ENCODE measurements around the gene GON4L. TPM values are rescaled to one million over a fixed set of nuclear protein-coding genes. Genes with fewer than 3 reads are reported as not detected.

Gene GON4L
- total RNA-seq, 6 experiments from 2014 or later, result 10.7 to 23.2 (median 20.1) TPM

DNA sequence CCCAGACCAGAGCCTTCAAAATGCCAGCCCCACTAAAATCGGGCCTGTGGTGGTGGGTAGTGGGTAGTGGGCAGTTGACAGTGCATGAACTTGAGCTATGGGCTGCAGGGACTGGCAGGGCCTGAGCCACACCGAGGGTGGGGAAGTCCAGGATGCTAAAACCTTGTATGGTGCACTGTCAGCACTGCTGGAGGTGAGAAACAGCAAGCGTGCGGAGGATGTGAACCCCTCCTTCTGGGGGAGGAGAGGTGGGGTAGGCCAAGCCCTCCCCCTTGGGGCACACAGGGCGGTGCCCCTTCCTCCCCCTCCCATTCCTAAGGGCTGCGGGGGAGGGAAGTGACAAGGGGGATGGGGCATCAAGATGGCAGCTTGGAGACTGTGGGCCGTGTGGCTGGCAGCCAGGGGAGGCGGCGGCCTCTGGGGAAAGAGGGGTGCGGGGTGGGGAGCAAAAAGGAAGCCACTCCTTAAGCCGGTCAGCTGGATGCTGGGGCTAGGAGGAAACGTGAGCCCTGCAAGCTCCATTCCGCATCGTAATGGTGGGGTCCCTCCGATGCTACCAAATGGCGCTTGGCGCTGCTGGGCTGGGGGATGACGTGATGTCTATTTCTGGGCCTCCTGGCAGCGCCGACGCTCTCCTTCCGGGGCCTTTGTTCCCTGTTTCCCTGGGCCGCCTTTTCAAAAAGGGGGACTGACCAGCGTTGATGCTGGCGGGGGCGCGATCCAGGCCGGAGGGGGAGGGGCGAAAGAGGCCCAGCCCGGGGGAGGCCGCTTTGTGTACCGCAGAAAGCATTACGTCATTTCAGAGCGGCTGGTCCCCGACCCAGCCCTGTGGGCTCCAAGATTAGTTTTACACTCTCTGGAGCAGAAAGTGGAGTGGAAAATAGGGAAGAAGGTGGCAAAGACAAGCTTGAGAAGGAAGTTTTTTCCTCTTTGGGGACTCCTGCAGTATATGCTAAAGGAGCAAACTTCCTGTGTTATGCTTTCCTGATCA lies 3.2 kb upstream of the GON4L start:
- WGBS (ENCODE audit: insufficient coverage, low coverage, low lambda C conversion rate, missing lambda C conversion rate), result 4% methylated on average over 23 of the region's 35 CpGs
- Histone ChIP-seq H3K9me3 (no peaks in the 10 kb centered on the region), H3K36me3 (no peaks in the 10 kb centered on the region), H3K27ac (peak overlapping the region; percentile 12 to 47 (median 38)), H3K27me3 (no peaks in the 10 kb centered on the region), H3K4me3 (peak overlapping the region in 2 of 3 donors; percentile 3 to 58), H3K4me1 (peaks cover 0 to 21% (median 8%) of the 10 kb centered on the region in 4 donors)
- intact Hi-C loops (cut with DNase I), result no loop called here
- DNase-seq, result peak; percentile 55 to 61 (median 59)
- ATAC-seq, result peak in 1 of 4 donors; percentile 1
- no peak for TF ChIP-seq POLR2A (IDR thresholded peaks at IDR 0.05)
- TF ChIP-seq, protein P1, sequence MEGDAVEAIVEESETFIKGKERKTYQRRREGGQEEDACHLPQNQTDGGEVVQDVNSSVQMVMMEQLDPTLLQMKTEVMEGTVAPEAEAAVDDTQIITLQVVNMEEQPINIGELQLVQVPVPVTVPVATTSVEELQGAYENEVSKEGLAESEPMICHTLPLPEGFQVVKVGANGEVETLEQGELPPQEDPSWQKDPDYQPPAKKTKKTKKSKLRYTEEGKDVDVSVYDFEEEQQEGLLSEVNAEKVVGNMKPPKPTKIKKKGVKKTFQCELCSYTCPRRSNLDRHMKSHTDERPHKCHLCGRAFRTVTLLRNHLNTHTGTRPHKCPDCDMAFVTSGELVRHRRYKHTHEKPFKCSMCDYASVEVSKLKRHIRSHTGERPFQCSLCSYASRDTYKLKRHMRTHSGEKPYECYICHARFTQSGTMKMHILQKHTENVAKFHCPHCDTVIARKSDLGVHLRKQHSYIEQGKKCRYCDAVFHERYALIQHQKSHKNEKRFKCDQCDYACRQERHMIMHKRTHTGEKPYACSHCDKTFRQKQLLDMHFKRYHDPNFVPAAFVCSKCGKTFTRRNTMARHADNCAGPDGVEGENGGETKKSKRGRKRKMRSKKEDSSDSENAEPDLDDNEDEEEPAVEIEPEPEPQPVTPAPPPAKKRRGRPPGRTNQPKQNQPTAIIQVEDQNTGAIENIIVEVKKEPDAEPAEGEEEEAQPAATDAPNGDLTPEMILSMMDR (IDR thresholded peaks at IDR 0.05), result no peak

- ATAC-seq (peak; percentile 92 to 96 (median 93)), DNase-seq (peak; percentile 95 to 97 (median 95))
- Histone ChIP-seq H3K4me3 (peak within 1 kb of the TSS; percentile 43 to 58 (median 45)), H3K36me3 (peaks cover 0 to 4% (median 0%) of the 10 kb centered on the region in 4 donors), H3K4me1 (peaks cover 0 to 21% (median 8%) of the 10 kb centered on the region in 4 donors), H3K9me3 (no peaks in the 10 kb centered on the region), H3K27ac (peak within 1 kb of the TSS; percentile 58 to 89 (median 61)), H3K27me3 (no peaks in the 10 kb centered on the region)
- intact Hi-C loops (cut with DNase I), result no loop called here
- under 1% methylated on average over 31 of the region's 33 CpGs for WGBS (ENCODE audit: insufficient coverage, low coverage, low lambda C conversion rate, missing lambda C conversion rate)
- TF ChIP-seq, protein P1 (IDR thresholded peaks at IDR 0.05), result peak in 2 of 4 donors; percentile 5 to 23
- no peak for TF ChIP-seq POLR2A (IDR thresholded peaks at IDR 0.05)
These were observed 2.3 kb upstream of the GON4L start, which contains the start of gene SYT11 for GRCh38 chr1:155859234-155859829. SYT11 (plus strand) TSS chr1:155859567; CDS start chr1:155859762, 195 bp downstream.

GRCh38 chr1:155858800-155859233 lies 1.8 kb upstream of the GON4L start:
- WGBS (ENCODE audit: insufficient coverage, low coverage, low lambda C conversion rate, missing lambda C conversion rate), result 12% methylated on average over 10 of the region's 12 CpGs
- intact Hi-C loops (cut with DNase I), result no loop called here
- H3K9me3 ChIP-seq, result no peaks in the 10 kb centered on the region
- peak overlapping the region; percentile 58 to 89 (median 61) for H3K27ac ChIP-seq
- peaks cover 0 to 6% (median 0%) of the 10 kb centered on the region in 4 donors for H3K36me3 ChIP-seq
- ATAC-seq, result peak; percentile 2 to 19 (median 10)
- no peak for TF ChIP-seq POLR2A (IDR thresholded peaks at IDR 0.05)
- TF ChIP-seq, protein P1 (IDR thresholded peaks at IDR 0.05), result no peak
- H3K27me3 ChIP-seq, result no peaks in the 10 kb centered on the region
- DNase-seq, result peak in 1 of 3 donors; percentile 23
- peaks cover 0 to 21% (median 8%) of the 10 kb centered on the region in 4 donors for H3K4me1 ChIP-seq
- H3K4me3 ChIP-seq, result peak overlapping the region; percentile 43 to 58 (median 45)

DNA sequence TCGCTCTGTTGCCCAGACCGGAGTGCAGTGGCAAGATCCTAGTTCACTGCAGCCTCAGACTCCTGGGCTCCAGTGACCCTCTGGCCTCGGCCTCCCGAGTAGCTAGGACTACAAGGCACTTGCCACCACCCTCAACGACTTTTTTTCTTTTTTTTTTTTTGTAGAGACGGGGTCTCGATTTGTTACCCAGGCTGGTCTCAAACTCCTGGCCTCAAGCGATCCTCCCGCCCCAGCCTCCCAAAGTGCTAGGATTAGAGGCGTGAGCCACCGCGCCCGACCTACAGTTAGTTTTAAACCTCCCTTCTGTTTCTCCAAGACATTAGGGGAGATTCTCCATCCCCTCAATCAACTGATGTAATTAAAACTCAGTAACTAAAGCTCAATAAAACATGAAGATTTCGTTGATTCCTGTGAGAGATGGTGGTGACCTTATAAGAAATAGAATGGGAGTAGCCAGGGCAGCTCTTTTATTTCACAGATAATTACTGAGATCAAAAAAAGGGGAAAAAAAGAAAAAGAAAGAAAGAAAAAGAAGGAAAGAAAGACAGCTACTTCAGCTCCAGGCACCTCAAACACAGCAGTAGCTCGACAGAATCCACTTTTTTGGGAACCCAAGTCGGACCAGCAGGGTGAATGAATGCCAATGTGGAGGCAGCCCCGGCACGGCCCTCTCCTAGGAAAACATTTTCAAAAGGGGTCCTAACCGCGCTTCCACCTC lies 598 bp downstream of the GON4L start:
- Histone ChIP-seq H3K27me3 (no peaks in the 10 kb centered on the region), H3K4me3 (peak overlapping the region; percentile 67 to 79 (median 72)), H3K4me1 (peaks cover 0 to 21% (median 8%) of the 10 kb centered on the region in 4 donors), H3K27ac (peak overlapping the region; percentile 25 to 78 (median 75)), H3K36me3 (peaks cover 0 to 22% (median 2%) of the 10 kb centered on the region in 4 donors), H3K9me3 (no peaks in the 10 kb centered on the region)
- TF ChIP-seq, protein P1 (IDR thresholded peaks at IDR 0.05), result no peak
- TF ChIP-seq POLR2A (IDR thresholded peaks at IDR 0.05), result no peak
- ATAC-seq (no peak), DNase-seq (no peak)
- intact Hi-C loops (cut with DNase I), result no loop called here
- 66% methylated on average over 17 of the region's 20 CpGs for WGBS (ENCODE audit: insufficient coverage, low coverage, low lambda C conversion rate, missing lambda C conversion rate)
